ENCODE measurements around the gene SMAD2. TPM values are rescaled to one million over a fixed set of nuclear protein-coding genes. Genes with fewer than 3 reads are reported as not detected.
"Not testable (repeated sequence)": the region's sequence is repeated elsewhere in the genome, so short reads cannot be mapped to it uniquely, and the experiment has no call there.

SMAD2 gene
- total RNA-seq, 1 experiment from 2014 or later = 121 TPM

- Histone ChIP-seq H2AK5ac (ENCODE audit: insufficient read length, low read length) (no peak overlapping the region), H2BK20ac (ENCODE audit: low read depth, low read length, poor library complexity, severe bottlenecking) (no peak overlapping the region), H2BK120ac (ENCODE audit: low read depth, low read length, poor library complexity, severe bottlenecking) (no peak overlapping the region), H3K14ac (ENCODE audit: insufficient read depth, low read length) (no peak overlapping the region), H3K79me2 (ENCODE audit: insufficient read depth, low read length) (no peaks in the 10 kb centered on the region), H4K5ac (ENCODE audit: insufficient read length, low read depth, low read length) (no peak overlapping the region), H3K4me2 (ENCODE audit: insufficient read depth, insufficient read length, low read length) (no peak overlapping the region), H3K23ac (ENCODE audit: insufficient read length, low read depth, low read length) (no peak overlapping the region), H2BK12ac (ENCODE audit: insufficient read length, low read depth, low read length) (no peak overlapping the region), H3K9ac (ENCODE audit: extremely low read depth, insufficient read length, low read length) (no peak overlapping the region), H3K18ac (ENCODE audit: insufficient read length, low read depth, low read length) (no peak overlapping the region), H3K4me1 (ENCODE audit: insufficient read depth, low read length) (no peaks in the 10 kb centered on the region; the same call in 1 of the 2 replicates), H3K27me3 (ENCODE audit: insufficient read depth, low read length) (no peaks in the 10 kb centered on the region), H3K27ac (ENCODE audit: insufficient read length, low read depth, low read length) (no peak overlapping the region), H3T11ph (ENCODE audit: low read length) (no peak overlapping the region), H2BK5ac (ENCODE audit: insufficient read length, low read length) (no peak overlapping the region), H4K20me1 (ENCODE audit: control insufficient read depth, insufficient read depth, insufficient read length) (no peaks in the 10 kb centered on the region), H2BK15ac (ENCODE audit: low read depth, low read length) (no peak overlapping the region), H3K56ac (ENCODE audit: insufficient read length, low read depth, low read length) (no peak overlapping the region), H4K91ac (ENCODE audit: insufficient read length, low read depth, low read length) (no peak overlapping the region), H3K9me3 (ENCODE audit: control insufficient read depth, low read depth, low read length) (no peaks in the 10 kb centered on the region), H3K23me2 (ENCODE audit: insufficient read length, low read depth, low read length, poor library complexity, severe bottlenecking) (no peaks in the 10 kb centered on the region), H2AFZ (ENCODE audit: low read length) (no peak overlapping the region), H4K8ac (replicated peaks; ENCODE audit: insufficient read length, low read depth, low read length) (no peak overlapping the region), H3K79me1 (ENCODE audit: insufficient read depth, low read depth, low read length, poor library complexity, severe bottlenecking) (no peaks in the 10 kb centered on the region), H3K4ac (ENCODE audit: low read depth, low read length) (no peak overlapping the region)
- Mint-ChIP-seq H3K36me3 (ENCODE audit: insufficient read depth in 1 of 3, low read depth in 3 of 3) (no peaks in the 10 kb centered on the region), H3K4me1 (peaks cover 14 to 15% of the 10 kb centered on the region in 2 experiments), H3K27me3 (ENCODE audit: low read depth) (no peaks in the 10 kb centered on the region; the same call in 1 of the 2 replicates), H3K9me3 (no peaks in the 10 kb centered on the region), H3K4me3 (no peak overlapping the region), H3K27ac (no peak overlapping the region)
- TF ChIP-seq CTCF (conservative IDR thresholded peaks at IDR 0.05) = no peak
- DNase-seq = no peak
- WGBS (ENCODE audit: extremely low coverage, insufficient read length, low lambda C conversion rate) = no CpG with 5 or more reads among the region's 2 CpGs
These were observed 162.8 kb downstream of the SMAD2 start for GRCh38 chr18:47767699-47768098.

- not testable (repeated sequence) for H2BK120ac ChIP-seq (ENCODE audit: low read depth, low read length, poor library complexity, severe bottlenecking); H2BK15ac ChIP-seq (ENCODE audit: low read depth, low read length); H3K27ac ChIP-seq (ENCODE audit: insufficient read length, low read depth, low read length); H3K18ac ChIP-seq (ENCODE audit: insufficient read length, low read depth, low read length); H3K56ac ChIP-seq (ENCODE audit: insufficient read length, low read depth, low read length); H3K27me3 ChIP-seq (ENCODE audit: insufficient read depth, low read length); H3K79me2 ChIP-seq (ENCODE audit: insufficient read depth, low read length); H4K8ac ChIP-seq (replicated peaks; ENCODE audit: insufficient read length, low read depth, low read length); H3K4me2 ChIP-seq (ENCODE audit: insufficient read depth, insufficient read length, low read length); H3K79me1 ChIP-seq (ENCODE audit: insufficient read depth, low read depth, low read length, poor library complexity, severe bottlenecking); H2BK12ac ChIP-seq (ENCODE audit: insufficient read length, low read depth, low read length); H3K23me2 ChIP-seq (ENCODE audit: insufficient read length, low read depth, low read length, poor library complexity, severe bottlenecking); H3K27me3 Mint-ChIP-seq (ENCODE audit: low read depth); H2AK5ac ChIP-seq (ENCODE audit: insufficient read length, low read length); H4K20me1 ChIP-seq (ENCODE audit: control insufficient read depth, insufficient read depth, insufficient read length); H3K9me3 ChIP-seq (ENCODE audit: control insufficient read depth, low read depth, low read length); H3K14ac ChIP-seq (ENCODE audit: insufficient read depth, low read length); H4K5ac ChIP-seq (ENCODE audit: insufficient read length, low read depth, low read length); H3K9ac ChIP-seq (ENCODE audit: extremely low read depth, insufficient read length, low read length); H2BK5ac ChIP-seq (ENCODE audit: insufficient read length, low read length); H3K4me3 Mint-ChIP-seq; H2AFZ ChIP-seq (ENCODE audit: low read length); H3K36me3 Mint-ChIP-seq (ENCODE audit: insufficient read depth in 1 of 3, low read depth in 3 of 3); H3K23ac ChIP-seq (ENCODE audit: insufficient read length, low read depth, low read length); H4K91ac ChIP-seq (ENCODE audit: insufficient read length, low read depth, low read length); DNase-seq; H3K27ac Mint-ChIP-seq; H3T11ph ChIP-seq (ENCODE audit: low read length); H3K4ac ChIP-seq (ENCODE audit: low read depth, low read length); H3K9me3 Mint-ChIP-seq; H3K4me1 ChIP-seq (ENCODE audit: insufficient read depth, low read length); H2BK20ac ChIP-seq (ENCODE audit: low read depth, low read length, poor library complexity, severe bottlenecking)
- no CpG with 5 or more reads among the region's 3 CpGs for WGBS (ENCODE audit: extremely low coverage, insufficient read length, low lambda C conversion rate)
- peaks cover 14 to 15% of the 10 kb centered on the region in 2 experiments for H3K4me1 Mint-ChIP-seq
These were observed 163.3 kb downstream of the SMAD2 start for GRCh38 chr18:47767198-47767597.

Measured in H9 (cell line).